Central memory CD4-positive, alpha-beta T cell (primary cell): ENCODE results near the gene PTTG1IP2.

ENCODE experiments used
- DNase-seq: peaks from one replicate; pipeline ENCODE4 v3.0.0; 2022
- total RNA-seq, 3 experiments: gene quantifications; one replicate each; lab custom pipeline; 2026; lab: John Stamatoyannopoulos, UW

PTTG1IP2 gene
- 0 reads per million in 3 experiments for total RNA-seq

DNA sequence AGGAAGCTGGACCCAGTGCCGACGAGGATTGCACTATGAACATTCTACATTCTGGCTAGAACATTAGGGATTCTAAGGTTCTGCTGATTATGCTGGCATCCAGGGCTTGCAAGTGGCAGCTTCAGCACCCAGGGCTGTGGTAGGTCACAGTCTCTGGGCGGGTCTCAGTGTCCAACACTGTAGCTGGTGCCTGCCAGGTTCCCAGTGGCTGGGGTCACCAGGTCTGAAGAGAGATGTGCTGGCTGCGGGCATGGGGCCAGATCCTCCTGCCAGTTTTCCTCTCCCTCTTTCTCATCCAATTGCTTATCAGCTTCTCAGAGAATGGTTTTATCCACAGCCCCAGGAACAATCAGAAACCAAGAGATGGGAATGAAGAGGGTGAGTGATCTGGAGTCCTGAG is at the start of gene PTTG1IP2:
Gene PTTG1IP2 (plus strand): TSS at position 86 of the 400 bp plus-strand sequence. CDS start 148 bp downstream, at position 234.
- no peak for DNase-seq

GRCh38 chr7:90421651-90422050 is 47.8 kb upstream of the PTTG1IP2 start:
- no peak for DNase-seq

GRCh38 chr7:90424720-90425119 is 44.7 kb upstream of the PTTG1IP2 start:
- no peak for DNase-seq

DNA sequence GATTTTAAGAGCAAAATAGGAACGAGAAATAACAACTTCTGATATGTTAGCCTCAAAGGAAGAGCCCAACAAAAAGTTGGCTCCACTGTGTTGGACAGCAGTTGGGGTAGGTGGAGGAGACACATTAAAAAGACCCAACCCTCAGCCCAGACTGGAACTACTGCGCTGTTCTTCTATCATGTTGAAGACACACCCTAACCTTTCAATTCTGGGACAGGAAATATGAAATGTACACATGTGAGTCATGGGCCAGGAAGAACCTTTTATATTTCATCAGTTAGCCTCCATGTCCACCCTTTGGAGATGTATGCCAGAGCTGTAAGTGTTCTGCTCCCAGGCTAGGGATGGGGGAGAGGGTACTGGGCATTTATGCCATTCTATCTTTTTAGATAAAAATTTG is 44.1 kb upstream of the PTTG1IP2 start:
- no peak for DNase-seq

DNA sequence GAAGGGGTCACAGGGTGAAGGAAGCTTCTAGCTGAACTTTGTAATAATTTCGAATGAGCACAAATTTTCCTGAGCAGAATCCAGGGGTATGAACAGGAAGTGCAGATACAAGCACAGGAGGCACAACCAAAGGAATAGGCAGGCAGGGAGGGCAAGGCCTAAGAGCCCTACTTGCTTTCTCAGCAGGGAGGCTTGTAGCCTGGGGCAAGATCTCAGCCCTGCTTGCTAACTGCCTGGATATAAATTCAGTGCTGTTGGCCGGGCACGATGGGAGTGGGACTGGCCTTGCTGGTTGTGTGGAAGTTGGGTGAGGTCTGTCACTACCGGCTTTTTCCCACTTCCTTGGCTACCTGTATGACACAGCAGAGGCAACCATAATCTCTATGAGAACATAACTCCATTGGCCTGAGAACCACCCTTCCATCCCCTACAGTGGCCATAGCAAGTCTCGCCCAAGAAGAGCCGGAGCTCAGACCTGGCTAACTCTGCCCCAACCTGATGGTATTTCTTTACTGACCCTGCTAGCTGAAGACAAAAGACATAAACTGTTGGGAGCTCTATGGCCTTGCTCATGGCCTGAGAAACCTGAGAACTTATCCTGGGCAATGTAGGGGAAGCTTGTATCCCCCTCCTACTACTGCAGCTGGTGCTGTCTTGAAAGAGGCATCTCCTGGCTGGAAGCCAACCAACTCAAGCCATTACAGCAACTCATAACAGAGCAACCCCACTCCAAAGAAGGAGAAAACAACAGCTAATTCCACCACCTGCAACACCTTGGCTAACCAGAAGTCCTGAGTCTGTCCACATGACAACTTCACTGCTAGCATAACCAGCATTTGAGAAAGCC is 38.6 kb upstream of the PTTG1IP2 start:
- no peak for DNase-seq

DNA sequence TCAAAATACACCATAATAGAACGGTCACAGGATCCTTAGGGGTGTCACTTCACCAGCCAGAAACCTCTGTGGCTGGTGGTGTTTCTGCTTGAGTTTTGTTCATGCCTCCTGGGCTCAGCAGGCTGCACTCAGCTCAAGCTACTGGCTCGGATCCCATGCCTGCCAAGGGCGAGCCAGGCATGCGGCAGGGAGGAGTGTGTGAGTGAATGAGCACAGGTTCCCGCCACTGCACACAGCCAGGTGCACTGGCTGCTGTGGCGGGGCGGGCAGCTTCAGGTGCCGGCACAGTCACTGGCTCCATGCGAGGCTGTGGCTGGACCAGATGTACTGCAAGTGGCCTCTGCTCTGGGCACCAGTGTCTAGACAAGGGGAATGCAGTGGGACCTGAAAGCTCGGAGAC is 36.7 kb upstream of the PTTG1IP2 start:
- DNase-seq = no peak

GRCh38 chr7:90433221-90433620 is 36.2 kb upstream of the PTTG1IP2 start:
- DNase-seq = no peak

- DNase-seq = no peak
Observed at GRCh38 chr7:90445633-90446032, 23.8 kb upstream of the PTTG1IP2 start.

DNA sequence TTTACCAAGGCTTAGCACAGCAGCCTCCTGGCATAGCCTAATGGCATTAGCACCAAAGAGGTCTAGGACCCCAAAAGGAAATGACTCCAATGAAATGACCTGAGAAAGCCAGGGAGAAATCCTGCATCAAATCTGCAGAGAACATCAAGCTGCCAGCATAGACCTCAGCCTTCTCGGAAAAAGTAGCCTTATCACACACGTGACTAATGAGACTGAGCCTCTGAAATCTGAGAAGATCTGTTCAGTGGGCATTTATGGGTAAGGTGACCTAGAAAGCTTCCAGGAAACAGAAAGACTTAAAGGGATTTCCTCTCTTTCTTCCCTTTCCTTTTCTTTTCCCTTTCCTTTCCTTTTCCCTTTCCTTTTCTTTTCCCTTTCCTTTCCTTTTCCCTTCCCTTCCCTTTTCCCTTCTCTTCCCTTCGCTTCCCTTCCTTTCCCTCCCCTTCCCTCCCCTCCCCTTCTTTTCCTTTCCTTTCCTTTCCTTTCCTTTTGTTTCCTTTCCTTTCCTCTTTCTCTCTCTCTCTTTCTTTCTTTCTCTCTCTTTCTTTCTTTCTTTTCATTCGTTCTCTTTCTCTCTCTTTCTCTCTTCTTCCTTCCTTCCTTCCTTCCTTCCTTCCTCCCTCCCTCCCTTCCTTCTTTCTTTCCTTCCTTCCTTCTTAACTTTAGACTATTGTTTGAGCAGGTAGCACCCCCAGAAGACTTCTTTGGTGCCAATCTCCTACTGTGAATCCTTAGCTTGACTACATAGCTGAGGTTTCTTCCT is 23.1 kb upstream of the PTTG1IP2 start:
- no peak for DNase-seq

- no peak for DNase-seq
Observed at GRCh38 chr7:90453259-90453891, 16.1 kb upstream of the PTTG1IP2 start.

DNA sequence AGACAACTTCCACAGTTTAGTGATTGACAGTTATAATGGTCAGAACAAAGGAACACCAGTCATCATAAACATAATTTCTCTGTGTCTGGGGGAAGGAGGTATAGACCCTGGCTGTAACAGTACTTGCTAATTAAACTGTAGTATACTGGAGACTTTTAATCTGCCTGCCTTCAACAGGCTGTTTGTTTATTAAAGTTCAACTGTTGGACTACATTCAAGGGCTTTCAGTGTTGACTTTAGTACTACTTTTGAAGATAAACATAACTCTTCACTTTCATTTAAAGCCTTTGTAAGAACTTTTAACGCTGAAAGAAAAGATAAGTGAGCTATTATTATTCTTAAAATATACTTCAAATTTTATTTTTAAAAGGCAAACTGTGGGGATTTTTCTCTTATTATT is 15.5 kb upstream of the PTTG1IP2 start:
- DNase-seq = no peak

DNA sequence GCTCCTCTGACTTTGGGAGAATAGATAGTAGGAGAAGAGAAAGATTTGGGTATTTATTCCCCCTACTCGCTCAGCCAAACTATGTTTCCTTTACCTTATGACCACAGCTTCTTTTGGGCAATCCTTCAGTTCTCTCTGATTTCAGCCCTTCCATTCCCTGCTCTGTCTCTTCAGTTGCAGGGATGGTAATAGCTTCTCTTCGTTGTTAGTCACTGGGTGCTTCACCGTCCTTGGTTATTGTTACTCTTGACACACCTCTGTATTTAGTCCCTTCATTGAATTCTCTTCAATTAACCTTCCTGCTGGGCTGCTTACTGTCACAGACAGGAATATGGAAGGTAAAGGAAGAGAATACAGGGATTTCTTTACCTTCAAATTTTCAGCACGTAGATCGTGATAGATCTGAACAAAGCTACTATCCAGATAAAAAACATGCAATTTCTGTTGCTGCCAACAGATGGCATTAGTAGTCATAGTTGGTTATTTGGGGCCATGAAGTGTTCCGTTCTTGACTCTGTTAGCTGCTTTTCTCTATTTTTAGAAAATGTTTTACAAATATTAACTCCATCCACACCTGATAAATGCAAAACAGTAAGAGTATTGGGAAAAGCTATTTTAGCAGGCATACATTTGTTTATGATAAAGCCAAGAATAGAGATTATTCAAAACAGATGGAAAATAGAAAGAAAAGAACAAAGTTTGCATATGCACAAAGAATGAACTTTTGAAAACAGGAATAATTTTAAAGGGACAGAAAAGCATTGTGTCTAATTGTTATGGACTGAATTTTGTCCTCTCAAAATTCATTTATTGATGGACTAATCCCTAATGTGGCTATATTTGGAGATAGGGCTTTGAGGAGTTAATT is 14.0 kb upstream of the PTTG1IP2 start:
- DNase-seq = peak; percentile 9

DNA sequence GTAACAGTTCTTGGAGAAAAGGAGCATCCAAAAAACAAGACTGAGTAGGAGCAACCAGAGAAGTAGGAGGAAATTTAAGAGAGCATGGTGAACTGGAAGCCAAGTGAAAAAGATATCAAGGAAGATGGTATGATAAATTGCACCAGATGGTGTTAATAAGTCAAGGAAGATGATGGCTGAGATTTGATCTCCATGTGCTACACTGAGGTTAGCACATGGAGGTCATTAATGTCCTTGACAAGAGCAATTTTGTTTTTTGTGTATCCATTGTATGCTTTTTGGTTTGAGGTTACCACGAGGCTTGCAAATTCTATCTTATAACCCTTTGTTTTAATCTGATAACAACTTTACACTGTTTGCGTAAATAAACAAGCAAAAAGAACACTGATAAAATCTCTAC is 11.3 kb upstream of the PTTG1IP2 start:
- DNase-seq = no peak

DNA sequence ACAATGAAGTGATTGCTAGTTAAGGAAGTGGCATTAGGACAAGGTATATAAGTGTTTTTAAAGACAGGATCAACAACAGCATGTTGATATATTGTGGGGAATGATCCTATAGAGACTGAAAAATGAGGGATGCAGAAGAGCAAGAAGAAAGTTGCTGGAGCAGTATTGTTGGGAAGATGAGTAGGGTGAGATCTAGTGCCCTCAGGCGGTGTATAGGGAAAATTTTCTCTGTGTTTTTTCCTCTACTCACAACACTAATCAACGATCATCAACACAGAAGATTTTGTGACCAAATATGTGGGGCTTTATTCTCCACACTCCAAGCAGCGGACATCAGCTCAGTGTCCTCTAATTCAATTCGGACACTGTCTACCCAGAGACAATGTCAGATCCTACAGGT is 9.6 kb upstream of the PTTG1IP2 start:
- DNase-seq = no peak

DNA sequence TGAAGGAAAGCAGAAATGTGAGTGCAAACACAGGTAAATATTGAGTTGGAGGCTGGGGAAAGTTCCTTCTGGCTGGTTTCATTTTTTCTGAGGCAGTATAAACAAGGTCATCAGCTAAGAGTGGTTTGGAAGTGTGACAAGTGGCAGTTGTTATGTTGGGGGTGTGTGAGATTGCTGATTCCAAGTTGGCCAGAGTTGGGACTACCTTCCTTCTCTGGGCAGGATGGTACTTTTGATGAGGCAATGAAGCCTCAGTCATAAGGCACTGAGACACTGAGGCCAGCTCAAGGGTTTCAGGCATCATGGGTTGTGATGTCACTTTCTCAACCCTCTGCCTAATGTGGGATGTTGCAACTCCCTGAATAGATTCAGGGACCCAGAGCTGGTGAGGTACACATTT is 8.2 kb upstream of the PTTG1IP2 start:
- no peak for DNase-seq

GRCh38 chr7:90463151-90463628 is 6.2 kb upstream of the PTTG1IP2 start:
- DNase-seq = peak; percentile 30

- DNase-seq = no peak
Observed at GRCh38 chr7:90465816-90466215, 3.6 kb upstream of the PTTG1IP2 start.

- no peak for DNase-seq
Observed at GRCh38 chr7:90472805-90473540, 3.5 kb downstream of the PTTG1IP2 start.

DNA sequence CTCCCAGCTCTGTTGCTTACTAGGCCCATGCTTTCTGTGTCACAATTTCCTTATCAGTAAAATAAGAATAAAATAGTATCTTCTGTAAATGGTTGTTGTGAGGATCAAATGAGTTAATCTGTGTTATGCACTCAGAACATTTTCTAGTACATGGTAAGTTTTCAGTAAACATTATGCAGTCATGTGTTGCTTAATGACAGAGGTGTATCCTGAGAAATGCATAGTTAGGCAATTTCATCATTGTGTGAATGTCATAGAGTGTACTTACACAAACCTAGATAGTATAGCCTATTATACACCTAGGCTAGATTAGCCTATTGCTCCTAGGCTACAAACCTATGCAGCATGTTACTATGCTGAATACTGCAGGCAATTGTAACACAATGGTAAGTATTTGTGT is 4.4 kb downstream of the PTTG1IP2 start:
- DNase-seq = no peak

DNA sequence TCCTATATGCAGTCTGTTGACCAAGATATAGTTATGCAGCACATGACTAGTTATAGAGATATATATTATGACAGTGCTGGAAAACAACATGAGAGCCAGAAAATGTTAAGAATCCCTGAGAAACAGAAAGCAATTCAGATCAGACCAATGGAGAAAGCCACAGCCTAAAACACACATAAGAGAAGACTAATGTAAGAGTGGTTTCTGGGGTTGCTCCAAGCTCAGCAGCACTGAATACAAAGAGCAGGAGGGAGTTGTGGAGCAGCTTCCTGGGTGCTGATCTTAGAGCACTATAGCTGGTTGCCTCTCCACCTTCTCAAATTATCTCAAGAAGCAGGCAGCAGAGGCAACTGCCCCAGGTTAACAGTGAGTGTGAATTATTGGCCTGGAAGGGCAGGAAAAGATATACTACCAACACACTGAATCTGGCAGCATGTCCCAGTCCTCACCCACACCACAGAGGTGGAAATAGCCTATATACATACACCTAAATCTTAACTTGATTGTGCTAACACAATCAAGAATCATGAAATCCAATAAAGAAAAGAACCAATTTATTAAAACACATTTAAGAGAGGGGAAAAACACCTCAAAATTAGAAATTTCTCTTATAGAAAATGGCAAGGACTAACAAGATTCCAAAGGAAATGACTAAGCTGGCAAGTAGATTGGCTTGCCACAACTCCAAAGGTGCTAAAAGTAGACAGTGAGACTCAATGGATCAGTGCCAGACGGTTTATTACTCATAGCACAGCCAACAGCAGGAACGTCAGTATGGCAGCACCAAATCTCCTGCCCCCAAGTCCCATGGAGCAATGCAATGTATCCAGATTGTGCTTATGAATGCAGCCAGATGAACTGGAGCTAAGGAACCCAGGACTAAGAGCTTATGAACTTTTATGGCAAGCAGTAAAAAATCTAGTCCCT is 5.1 kb downstream of the PTTG1IP2 start:
- no peak for DNase-seq
